Measurements from ENCODE around the gene MED12L.

MED12L gene

GRCh38 chr3:151293127-151293526, 207.7 kb downstream of the MED12L start:
- Histone ChIP-seq H3K9me3 (ENCODE audit: severe bottlenecking) (no peaks in the 10 kb centered on the region), H3K4me3 (ENCODE audit: severe bottlenecking) (no peak overlapping the region), H3K27ac (ENCODE audit: poor library complexity, severe bottlenecking) (no peak overlapping the region), H3K27me3 (ENCODE audit: insufficient read depth, poor library complexity, severe bottlenecking) (no peaks in the 10 kb centered on the region), H3K36me3 (ENCODE audit: low read depth) (peaks cover 55% of the 10 kb centered on the region), H3K4me1 (ENCODE audit: insufficient read depth, poor library complexity, severe bottlenecking) (no peaks in the 10 kb centered on the region)
- TF ChIP-seq, protein P1, sequence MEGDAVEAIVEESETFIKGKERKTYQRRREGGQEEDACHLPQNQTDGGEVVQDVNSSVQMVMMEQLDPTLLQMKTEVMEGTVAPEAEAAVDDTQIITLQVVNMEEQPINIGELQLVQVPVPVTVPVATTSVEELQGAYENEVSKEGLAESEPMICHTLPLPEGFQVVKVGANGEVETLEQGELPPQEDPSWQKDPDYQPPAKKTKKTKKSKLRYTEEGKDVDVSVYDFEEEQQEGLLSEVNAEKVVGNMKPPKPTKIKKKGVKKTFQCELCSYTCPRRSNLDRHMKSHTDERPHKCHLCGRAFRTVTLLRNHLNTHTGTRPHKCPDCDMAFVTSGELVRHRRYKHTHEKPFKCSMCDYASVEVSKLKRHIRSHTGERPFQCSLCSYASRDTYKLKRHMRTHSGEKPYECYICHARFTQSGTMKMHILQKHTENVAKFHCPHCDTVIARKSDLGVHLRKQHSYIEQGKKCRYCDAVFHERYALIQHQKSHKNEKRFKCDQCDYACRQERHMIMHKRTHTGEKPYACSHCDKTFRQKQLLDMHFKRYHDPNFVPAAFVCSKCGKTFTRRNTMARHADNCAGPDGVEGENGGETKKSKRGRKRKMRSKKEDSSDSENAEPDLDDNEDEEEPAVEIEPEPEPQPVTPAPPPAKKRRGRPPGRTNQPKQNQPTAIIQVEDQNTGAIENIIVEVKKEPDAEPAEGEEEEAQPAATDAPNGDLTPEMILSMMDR (IDR thresholded peaks at IDR 0.05; ENCODE audit: poor library complexity, severe bottlenecking) = no peak
- DNase-seq (ENCODE audit: low spot score) (no peak), ATAC-seq (ENCODE audit: low read depth) (peak; percentile 47; the same call in 2 of the 3 replicates)

DNA sequence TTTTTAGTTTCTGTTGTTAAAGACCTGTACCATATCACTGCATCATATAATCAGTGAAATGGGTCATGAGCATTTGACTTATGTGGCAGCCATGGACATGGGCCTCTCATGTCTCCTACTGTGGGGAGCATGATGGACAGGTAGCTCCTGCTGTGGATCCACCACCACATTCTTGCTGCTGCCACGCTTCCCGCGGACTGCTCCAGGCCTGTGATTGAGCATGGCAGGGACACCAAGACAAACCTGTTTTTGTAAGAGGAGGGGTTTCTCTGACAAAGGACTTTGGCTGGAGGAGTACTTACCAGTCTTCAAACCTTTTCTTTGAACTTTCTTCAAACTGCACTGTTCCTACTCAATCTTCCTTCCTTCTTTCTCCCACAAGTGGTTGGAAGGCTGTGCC, 210.8 kb downstream of the MED12L start:
- Histone ChIP-seq H3K4me3 (ENCODE audit: severe bottlenecking) (no peak overlapping the region), H3K27me3 (ENCODE audit: insufficient read depth, poor library complexity, severe bottlenecking) (no peaks in the 10 kb centered on the region), H3K36me3 (ENCODE audit: low read depth) (peaks cover 84% of the 10 kb centered on the region), H3K9me3 (ENCODE audit: severe bottlenecking) (no peaks in the 10 kb centered on the region), H3K27ac (ENCODE audit: poor library complexity, severe bottlenecking) (no peak overlapping the region), H3K4me1 (ENCODE audit: insufficient read depth, poor library complexity, severe bottlenecking) (peaks cover 2% of the 10 kb centered on the region)
- no peak for ATAC-seq (ENCODE audit: low read depth)
- DNase-seq (ENCODE audit: low spot score) = no peak
- TF ChIP-seq, protein P1 (IDR thresholded peaks at IDR 0.05; ENCODE audit: poor library complexity, severe bottlenecking) = no peak

DNA sequence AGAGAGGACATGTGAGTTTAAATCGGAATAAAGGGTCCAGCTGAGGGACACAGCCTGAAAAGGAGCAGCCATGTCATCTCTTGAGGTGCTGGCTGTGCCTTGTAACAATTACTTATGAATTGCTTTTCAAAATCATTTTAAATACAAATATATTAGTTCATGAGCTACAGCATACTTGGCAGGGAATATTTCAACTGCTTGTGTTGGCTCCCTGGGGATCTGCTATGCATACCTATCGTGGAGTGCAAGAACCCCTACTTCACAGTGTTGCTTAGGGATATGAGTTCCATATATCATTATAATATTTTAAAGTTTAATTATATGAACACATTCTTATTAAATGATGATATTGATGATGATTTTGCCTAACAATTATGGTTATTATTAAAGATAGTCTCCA, 212.0 kb downstream of the MED12L start:
- DNase-seq (ENCODE audit: low spot score) (no peak), ATAC-seq (ENCODE audit: low read depth) (no peak)
- peaks cover 90% of the 10 kb centered on the region for H3K36me3 ChIP-seq (ENCODE audit: low read depth)
- H3K4me3 ChIP-seq (ENCODE audit: severe bottlenecking) = no peak overlapping the region
- H3K4me1 ChIP-seq (ENCODE audit: insufficient read depth, poor library complexity, severe bottlenecking) = peaks cover 14% of the 10 kb centered on the region
- no peaks in the 10 kb centered on the region for H3K9me3 ChIP-seq (ENCODE audit: severe bottlenecking)
- no peak overlapping the region for H3K27ac ChIP-seq (ENCODE audit: poor library complexity, severe bottlenecking)
- H3K27me3 ChIP-seq (ENCODE audit: insufficient read depth, poor library complexity, severe bottlenecking) = no peaks in the 10 kb centered on the region
- TF ChIP-seq, protein P1 (IDR thresholded peaks at IDR 0.05; ENCODE audit: poor library complexity, severe bottlenecking) = no peak

- ATAC-seq (ENCODE audit: low read depth) = no peak
- TF ChIP-seq, protein P1 (IDR thresholded peaks at IDR 0.05; ENCODE audit: poor library complexity, severe bottlenecking) = no peak
- peaks cover 29% of the 10 kb centered on the region for H3K4me1 ChIP-seq (ENCODE audit: insufficient read depth, poor library complexity, severe bottlenecking)
- no peaks in the 10 kb centered on the region for H3K9me3 ChIP-seq (ENCODE audit: severe bottlenecking)
- H3K27me3 ChIP-seq (ENCODE audit: insufficient read depth, poor library complexity, severe bottlenecking) = no peaks in the 10 kb centered on the region
- no peak for DNase-seq (ENCODE audit: low spot score)
- H3K27ac ChIP-seq (ENCODE audit: poor library complexity, severe bottlenecking) = no peak overlapping the region
- H3K36me3 ChIP-seq (ENCODE audit: low read depth) = peaks cover 90% of the 10 kb centered on the region
- H3K4me3 ChIP-seq (ENCODE audit: severe bottlenecking) = no peak overlapping the region
Observed at GRCh38 chr3:151299006-151299405, 213.5 kb downstream of the MED12L start.

DNA sequence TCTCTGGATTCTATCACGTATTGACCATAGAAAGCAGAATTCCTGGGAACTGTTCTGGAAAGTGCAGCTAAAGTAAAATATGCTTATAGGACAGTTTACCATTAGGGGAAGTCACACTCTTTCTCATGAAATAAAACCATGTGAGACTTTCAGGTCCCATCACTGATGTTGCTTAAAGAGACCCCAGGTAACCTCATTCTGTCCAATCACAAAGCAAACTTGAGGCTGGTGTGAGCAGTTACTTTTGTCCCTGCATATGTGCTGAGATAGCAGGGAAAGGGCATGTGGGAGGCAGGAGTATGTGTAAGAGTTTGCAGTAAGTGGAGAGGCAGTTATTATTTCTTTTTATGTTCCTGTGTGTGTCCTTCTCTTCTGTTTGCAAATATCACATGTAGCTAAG, 215.1 kb downstream of the MED12L start:
- TF ChIP-seq, protein P1 (IDR thresholded peaks at IDR 0.05; ENCODE audit: poor library complexity, severe bottlenecking) = no peak
- Histone ChIP-seq H3K9me3 (ENCODE audit: severe bottlenecking) (no peaks in the 10 kb centered on the region), H3K36me3 (ENCODE audit: low read depth) (peaks cover 78% of the 10 kb centered on the region), H3K27ac (ENCODE audit: poor library complexity, severe bottlenecking) (peak overlapping the region; percentile 99), H3K4me3 (ENCODE audit: severe bottlenecking) (no peak overlapping the region), H3K27me3 (ENCODE audit: insufficient read depth, poor library complexity, severe bottlenecking) (no peaks in the 10 kb centered on the region), H3K4me1 (ENCODE audit: insufficient read depth, poor library complexity, severe bottlenecking) (peaks cover 38% of the 10 kb centered on the region)
- DNase-seq (ENCODE audit: low spot score) (no peak), ATAC-seq (ENCODE audit: low read depth) (no peak)
